ENCODE measurements around the gene NPR2. TPM values are rescaled to one million over a fixed set of nuclear protein-coding genes. Genes with fewer than 3 reads are reported as not detected.

The NPR2 gene
- total and polyA plus RNA-seq, 2 of the 13 experiments (the other 11 are each of a cell fraction or from before 2014, with no cell fraction given): 7.4 to 9.4 TPM

GRCh38 chr9:35814841-35815543 lies 23.6 kb downstream of the NPR2 start, which contains the start of gene HINT2 (continued):
- no peak; the same call in 1 of the 2 replicates for TF ChIP-seq ATF3 (CRISPR knock-in tag; IDR thresholded peaks at IDR 0.05)
- peak; percentile 13; the same call in 1 of the 2 replicates for TF ChIP-seq YEATS2 (CRISPR knock-in tag; IDR thresholded peaks at IDR 0.05; ENCODE audit: borderline replicate concordance)
- no peak for TF ChIP-seq ZNF564 (CRISPR knock-in tag; IDR thresholded peaks at IDR 0.05)
- TF ChIP-seq LCORL (IDR thresholded peaks at IDR 0.05): no peak
- peak; percentile 52; the same call in 1 of the 2 replicates for TF ChIP-seq LCORL (CRISPR knock-in tag; IDR thresholded peaks at IDR 0.05)
- TF ChIP-seq HNRNPL (IDR thresholded peaks at IDR 0.05; ENCODE audit: low read depth, low read length): no peak
- no peak for TF ChIP-seq MAFK (conservative IDR thresholded peaks at IDR 0.05 in 1 of 2, IDR thresholded peaks at IDR 0.05 in 1 of 2; ENCODE audit: low read length in 2 of 2)
- no peak for TF ChIP-seq FOXO4 (CRISPR knock-in tag; conservative IDR thresholded peaks at IDR 0.05)
- TF ChIP-seq RNF219 (CRISPR knock-in tag; IDR thresholded peaks at IDR 0.05): no peak
- TF ChIP-seq FOXP4 (CRISPR knock-in tag; IDR thresholded peaks at IDR 0.05): no peak
- peak; percentile 74 for TF ChIP-seq ZMAT3 (CRISPR knock-in tag; conservative IDR thresholded peaks at IDR 0.05)
- no peak for TF ChIP-seq ZNF567 (CRISPR knock-in tag; IDR thresholded peaks at IDR 0.05; ENCODE audit: borderline replicate concordance)
- TF ChIP-seq ZNF569 (CRISPR knock-in tag; IDR thresholded peaks at IDR 0.05; ENCODE audit: borderline replicate concordance): no peak
- no peak for TF ChIP-seq ARNTL (CRISPR knock-in tag; IDR thresholded peaks at IDR 0.05)
- no peak for TF ChIP-seq ZNF850 (CRISPR knock-in tag; conservative IDR thresholded peaks at IDR 0.05)
- TF ChIP-seq ZNF83 (CRISPR knock-in tag; IDR thresholded peaks at IDR 0.05; ENCODE audit: borderline replicate concordance): no peak
- no peak; the same call in 1 of the 2 replicates for TF ChIP-seq IRF2 (CRISPR knock-in tag; IDR thresholded peaks at IDR 0.05)
- TF ChIP-seq HMGA1 (CRISPR knock-in tag; conservative IDR thresholded peaks at IDR 0.05): no peak
- no peak for TF ChIP-seq HOXA9 (CRISPR knock-in tag; IDR thresholded peaks at IDR 0.05; ENCODE audit: borderline replicate concordance)
- TF ChIP-seq ZSCAN12 (CRISPR knock-in tag; IDR thresholded peaks at IDR 0.05): no peak
- TF ChIP-seq PHF21A (CRISPR knock-in tag; IDR thresholded peaks at IDR 0.05): peak; percentile 66
- 0 out of 2 replicates have a peak, but pooled peaks have one; percentile 71 for TF ChIP-seq EEA1 (CRISPR knock-in tag; IDR thresholded peaks at IDR 0.05; ENCODE audit: borderline replicate concordance)
- no peak for TF ChIP-seq ZNF615 (CRISPR knock-in tag; IDR thresholded peaks at IDR 0.05; ENCODE audit: borderline replicate concordance)
- TF ChIP-seq ZNF558 (CRISPR knock-in tag; IDR thresholded peaks at IDR 0.05; ENCODE audit: borderline replicate concordance): peak; percentile 10; the same call in 1 of the 2 replicates
